Chondrocyte (in vitro differentiated cells): ENCODE data around the gene ODF2. TPM values are rescaled to one million over a fixed set of nuclear protein-coding genes. Genes with fewer than 3 reads are reported as not detected.

Source experiments
- DNase-seq: peaks from one replicate; pipeline ENCODE4 v3.0.0; 2021; ENCODE audit warnings: mixed read lengths, low spot score
- H3K27ac Mint-ChIP-seq: one replicate; pipeline ENCODE4 v1.8.0; 2021; ENCODE audit warnings: mild to moderate bottlenecking, moderate library complexity, mixed read lengths; ENCODE audit not compliant: unreplicated experiment
- H3K27me3 Mint-ChIP-seq: 2 replicates; pipeline ENCODE4 v1.8.0; 2021; ENCODE audit warnings: low read depth, mixed read lengths
- H3K36me3 Mint-ChIP-seq: 2 replicates; pipeline ENCODE4 v1.8.0; 2021; ENCODE audit warnings: low read depth, mixed read lengths
- H3K4me1 Mint-ChIP-seq: 2 replicates; pipeline ENCODE4 v1.8.0; 2021; ENCODE audit warnings: low read depth, mild to moderate bottlenecking, mixed read lengths
- H3K4me3 Mint-ChIP-seq: one replicate; pipeline ENCODE4 v1.8.0; 2021; ENCODE audit warnings: mild to moderate bottlenecking, moderate library complexity, mixed read lengths; ENCODE audit not compliant: unreplicated experiment
- H3K9me3 Mint-ChIP-seq: 2 replicates; pipeline ENCODE4 v1.8.0; 2021; ENCODE audit warnings: low read depth, mixed read lengths
- CTCF ChIP-seq: fragments of 200-600 bp; sonication (generic); IDR thresholded peaks from 2 replicates; pipeline ENCODE4 v1.5.0; 2021; ENCODE audit warnings: antibody characterized with exemption, mild to moderate bottlenecking, moderate library complexity
- total RNA-seq: library from RNA; stranded (reverse); gene quantifications from 3 replicates; pipeline ENCODE4 v1.2.1, GENCODE V29; 2021

The ODF2 gene
- total RNA-seq, 1 donor from 2014 or later, result 25.6 TPM

GRCh38 chr9:128473104-128473503, 17.3 kb downstream of the ODF2 start:
- Mint-ChIP-seq H3K4me1 (peaks cover 3% of the 10 kb centered on the region), H3K36me3 (peaks cover 21% of the 10 kb centered on the region), H3K9me3 (no peaks in the 10 kb centered on the region), H3K27ac (no peak overlapping the region), H3K27me3 (no peaks in the 10 kb centered on the region), H3K4me3 (no peak overlapping the region)
- no peak for DNase-seq
- TF ChIP-seq CTCF, result no peak

GRCh38 chr9:128475867-128476266, 20.1 kb downstream of the ODF2 start:
- Mint-ChIP-seq H3K27ac (no peak overlapping the region), H3K36me3 (peaks cover 20% of the 10 kb centered on the region), H3K4me1 (no peaks in the 10 kb centered on the region), H3K27me3 (no peaks in the 10 kb centered on the region), H3K9me3 (no peaks in the 10 kb centered on the region), H3K4me3 (no peak overlapping the region)
- TF ChIP-seq CTCF, result no peak
- DNase-seq, result no peak

GRCh38 chr9:128479262-128479661, 23.5 kb downstream of the ODF2 start:
- Mint-ChIP-seq H3K9me3 (no peaks in the 10 kb centered on the region), H3K27ac (no peak overlapping the region), H3K4me1 (no peaks in the 10 kb centered on the region), H3K4me3 (no peak overlapping the region), H3K27me3 (no peaks in the 10 kb centered on the region), H3K36me3 (peaks cover 29% of the 10 kb centered on the region)
- TF ChIP-seq CTCF, result no peak
- DNase-seq, result no peak

GRCh38 chr9:128481561-128481960, 25.8 kb downstream of the ODF2 start:
- Mint-ChIP-seq H3K27ac (no peak overlapping the region), H3K4me3 (no peak overlapping the region), H3K4me1 (no peaks in the 10 kb centered on the region), H3K9me3 (no peaks in the 10 kb centered on the region), H3K27me3 (no peaks in the 10 kb centered on the region), H3K36me3 (peaks cover 34% of the 10 kb centered on the region)
- DNase-seq, result no peak
- TF ChIP-seq CTCF, result no peak

GRCh38 chr9:128482186-128482585, 26.4 kb downstream of the ODF2 start:
- H3K4me3 Mint-ChIP-seq, result no peak overlapping the region
- no peak for TF ChIP-seq CTCF
- no peak overlapping the region for H3K27ac Mint-ChIP-seq
- H3K36me3 Mint-ChIP-seq, result peaks cover 38% of the 10 kb centered on the region
- no peak for DNase-seq
- H3K4me1 Mint-ChIP-seq, result no peaks in the 10 kb centered on the region
- no peaks in the 10 kb centered on the region for H3K27me3 Mint-ChIP-seq
- H3K9me3 Mint-ChIP-seq, result no peaks in the 10 kb centered on the region
